RWPE2 (cell line): ENCODE measurements around the gene IGF2R.
A peak's percentile ranks its signal among the peaks of the same experiment; 100 is the strongest.

Source experiments
- ATAC-seq: fragments of 200-7000 bp; cut with Tn5 transposase; 3 replicates; pipeline ENCODE4 v1.9.1; 2021; ENCODE audit warnings: low read depth
- DNase-seq: peaks from one replicate; pipeline ENCODE4 v3.0.0-alpha.2; 2020; ENCODE audit warnings: low spot score
- H3K27ac ChIP-seq: fragments of 450-650 bp; 2 replicates; pipeline ENCODE4 v1.5.1; 2017; ENCODE audit warnings: mild to moderate bottlenecking; ENCODE audit not compliant: poor library complexity, severe bottlenecking
- H3K27me3 ChIP-seq: fragments of 250-450 bp; sonication (Bioruptor Pico); 2 replicates; pipeline ENCODE4 v1.5.1; 2021; ENCODE audit warnings: mild to moderate bottlenecking, moderate library complexity; ENCODE audit not compliant: insufficient read depth, poor library complexity, severe bottlenecking
- H3K36me3 ChIP-seq: fragments of 250-450 bp; sonication (Bioruptor Pico); 2 replicates; pipeline ENCODE4 v1.5.1; 2020; ENCODE audit warnings: low read depth, mild to moderate bottlenecking, moderate library complexity
- H3K4me1 ChIP-seq: fragments of 250-450 bp; sonication (Bioruptor Pico); 2 replicates; pipeline ENCODE4 v1.5.1; 2021; ENCODE audit warnings: mild to moderate bottlenecking, moderate library complexity; ENCODE audit not compliant: insufficient read depth, poor library complexity, severe bottlenecking
- H3K4me3 ChIP-seq: fragments of 250-450 bp; sonication (Bioruptor Pico); 2 replicates; pipeline ENCODE4 v1.5.1; 2021; ENCODE audit warnings: mild to moderate bottlenecking, moderate library complexity; ENCODE audit not compliant: severe bottlenecking
- H3K9me3 ChIP-seq: fragments of 250-450 bp; sonication (Bioruptor Pico); 2 replicates; pipeline ENCODE4 v1.5.1; 2021; ENCODE audit warnings: mild to moderate bottlenecking, moderate library complexity; ENCODE audit not compliant: severe bottlenecking
- TF ChIP-seq, protein P1 (sequence below): fragments of 450-650 bp; IDR thresholded peaks from one replicate; pipeline ENCODE4 v1.5.1; 2017; ENCODE audit warnings: mild to moderate bottlenecking, moderate library complexity; ENCODE audit not compliant: poor library complexity, severe bottlenecking

IGF2R gene

DNA sequence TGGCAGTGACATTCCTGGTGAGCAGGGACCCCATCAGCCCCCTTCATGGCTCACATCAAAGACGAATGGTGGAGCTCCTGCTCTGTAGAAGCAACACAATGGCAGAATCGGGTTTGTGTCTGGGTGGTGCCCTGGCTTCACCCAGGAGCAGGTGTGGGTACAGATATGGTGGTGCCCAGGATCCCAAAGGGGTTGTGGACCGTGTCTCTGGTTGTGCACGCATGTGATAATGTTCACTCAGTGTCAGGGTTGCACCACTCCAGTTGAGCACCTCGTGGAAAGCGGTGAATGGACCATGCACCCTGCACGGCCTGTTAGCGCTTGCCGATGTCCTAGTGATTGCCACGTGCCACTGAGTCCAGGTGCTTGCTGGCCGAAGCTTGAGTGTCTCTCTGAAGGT is 63.0 kb downstream of the IGF2R start:
- Histone ChIP-seq H3K27me3 (no peaks in the 10 kb centered on the region), H3K4me3 (no peak overlapping the region), H3K4me1 (peaks cover 31% of the 10 kb centered on the region), H3K27ac (no peak overlapping the region), H3K36me3 (peaks cover 64% of the 10 kb centered on the region), H3K9me3 (no peaks in the 10 kb centered on the region)
- no peak for ATAC-seq
- TF ChIP-seq, protein P1, sequence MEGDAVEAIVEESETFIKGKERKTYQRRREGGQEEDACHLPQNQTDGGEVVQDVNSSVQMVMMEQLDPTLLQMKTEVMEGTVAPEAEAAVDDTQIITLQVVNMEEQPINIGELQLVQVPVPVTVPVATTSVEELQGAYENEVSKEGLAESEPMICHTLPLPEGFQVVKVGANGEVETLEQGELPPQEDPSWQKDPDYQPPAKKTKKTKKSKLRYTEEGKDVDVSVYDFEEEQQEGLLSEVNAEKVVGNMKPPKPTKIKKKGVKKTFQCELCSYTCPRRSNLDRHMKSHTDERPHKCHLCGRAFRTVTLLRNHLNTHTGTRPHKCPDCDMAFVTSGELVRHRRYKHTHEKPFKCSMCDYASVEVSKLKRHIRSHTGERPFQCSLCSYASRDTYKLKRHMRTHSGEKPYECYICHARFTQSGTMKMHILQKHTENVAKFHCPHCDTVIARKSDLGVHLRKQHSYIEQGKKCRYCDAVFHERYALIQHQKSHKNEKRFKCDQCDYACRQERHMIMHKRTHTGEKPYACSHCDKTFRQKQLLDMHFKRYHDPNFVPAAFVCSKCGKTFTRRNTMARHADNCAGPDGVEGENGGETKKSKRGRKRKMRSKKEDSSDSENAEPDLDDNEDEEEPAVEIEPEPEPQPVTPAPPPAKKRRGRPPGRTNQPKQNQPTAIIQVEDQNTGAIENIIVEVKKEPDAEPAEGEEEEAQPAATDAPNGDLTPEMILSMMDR = no peak
- DNase-seq = no peak

DNA sequence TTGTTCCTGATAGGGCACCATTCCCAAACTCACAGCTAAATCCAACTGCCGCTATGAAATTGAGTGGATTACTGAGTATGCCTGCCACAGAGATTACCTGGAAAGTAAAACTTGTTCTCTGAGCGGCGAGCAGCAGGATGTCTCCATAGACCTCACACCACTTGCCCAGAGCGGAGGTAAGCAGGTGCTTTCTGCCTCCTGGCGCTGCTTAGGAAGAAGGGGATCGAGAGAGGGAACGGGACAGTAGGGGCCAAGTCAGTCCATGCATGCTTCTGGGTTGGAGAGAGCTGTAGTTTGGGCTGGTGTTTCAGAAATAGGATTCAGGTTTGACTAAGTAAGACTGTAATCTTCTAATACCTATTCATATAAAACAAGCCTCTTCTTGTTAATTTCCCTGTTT is 63.7 kb downstream of the IGF2R start:
- no peak overlapping the region for H3K4me3 ChIP-seq
- TF ChIP-seq, protein P1 = no peak
- DNase-seq (no peak), ATAC-seq (no peak)
- no peaks in the 10 kb centered on the region for H3K9me3 ChIP-seq
- H3K27me3 ChIP-seq = no peaks in the 10 kb centered on the region
- no peak overlapping the region for H3K27ac ChIP-seq
- peaks cover 57% of the 10 kb centered on the region for H3K36me3 ChIP-seq
- H3K4me1 ChIP-seq = peaks cover 37% of the 10 kb centered on the region

DNA sequence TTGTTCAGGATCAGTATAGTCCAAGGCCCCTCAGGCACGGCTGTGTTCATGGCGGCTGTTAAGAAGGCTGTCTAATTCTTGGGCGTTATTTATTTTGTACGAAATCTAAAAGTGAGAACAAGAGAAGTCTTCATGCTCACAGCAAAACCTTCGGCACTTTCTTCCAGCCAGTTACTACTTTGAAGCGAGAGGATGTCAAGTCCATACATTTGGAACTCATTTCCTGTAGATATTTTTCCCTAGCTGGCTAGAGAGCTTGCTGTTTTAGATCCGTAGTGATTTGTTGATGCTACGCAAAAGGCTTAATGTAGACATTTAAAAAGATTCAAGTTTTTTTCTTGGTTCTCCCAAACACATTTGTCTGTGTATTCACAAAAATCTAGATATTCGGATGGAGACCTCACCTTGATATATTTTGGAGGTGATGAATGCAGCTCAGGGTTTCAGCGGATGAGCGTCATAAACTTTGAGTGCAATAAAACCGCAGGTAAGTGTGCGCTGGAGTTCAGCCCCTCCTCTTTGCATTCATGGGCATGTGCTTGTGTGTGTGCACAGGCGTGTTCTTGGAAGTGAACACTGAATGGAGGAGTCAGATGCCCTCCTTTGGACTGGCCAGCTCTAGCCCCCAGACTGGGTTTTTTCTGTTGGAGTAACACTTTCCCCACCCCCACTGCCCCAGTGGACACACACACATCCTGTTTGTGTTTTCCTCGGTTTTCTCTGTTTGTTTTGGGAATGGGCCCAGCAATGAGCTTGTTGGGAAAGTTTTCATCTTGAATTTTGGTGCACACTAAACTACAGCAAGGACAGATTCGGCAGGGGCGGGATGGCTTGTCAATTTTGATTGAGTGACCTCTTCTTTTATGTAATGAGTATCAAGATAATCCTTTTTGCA is 65.4 kb downstream of the IGF2R start:
- ATAC-seq (no peak), DNase-seq (no peak)
- H3K36me3 ChIP-seq = peaks cover 51% of the 10 kb centered on the region
- no peak overlapping the region for H3K4me3 ChIP-seq
- H3K27ac ChIP-seq = peak overlapping the region; percentile 93
- TF ChIP-seq, protein P1 = no peak
- H3K9me3 ChIP-seq = no peaks in the 10 kb centered on the region
- no peaks in the 10 kb centered on the region for H3K27me3 ChIP-seq
- peaks cover 36% of the 10 kb centered on the region for H3K4me1 ChIP-seq

DNA sequence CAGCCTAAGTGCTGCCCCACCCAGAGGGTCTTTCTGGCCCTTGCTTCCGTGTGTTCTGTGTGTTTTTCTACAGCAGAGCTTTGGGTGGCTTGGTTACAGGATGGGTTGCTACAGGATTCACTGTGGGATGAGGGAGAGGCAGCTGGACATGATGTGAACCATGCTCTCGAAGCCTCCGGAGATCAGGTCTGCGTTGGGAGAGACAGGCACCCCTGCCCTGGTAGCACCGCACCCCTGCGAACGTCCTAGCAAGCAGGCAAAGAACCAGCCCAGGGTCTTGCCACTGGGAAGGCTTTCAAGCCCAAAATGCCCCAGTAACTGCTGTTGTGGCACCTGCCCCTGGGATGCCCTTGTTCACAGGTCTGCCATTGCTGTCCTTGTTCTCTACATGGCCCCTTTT is 66.4 kb downstream of the IGF2R start:
- Histone ChIP-seq H3K27ac (peak overlapping the region; percentile 93), H3K4me3 (no peak overlapping the region), H3K4me1 (peaks cover 26% of the 10 kb centered on the region), H3K36me3 (peaks cover 53% of the 10 kb centered on the region), H3K9me3 (no peaks in the 10 kb centered on the region), H3K27me3 (no peaks in the 10 kb centered on the region)
- no peak for DNase-seq
- no peak for ATAC-seq
- TF ChIP-seq, protein P1 = no peak

DNA sequence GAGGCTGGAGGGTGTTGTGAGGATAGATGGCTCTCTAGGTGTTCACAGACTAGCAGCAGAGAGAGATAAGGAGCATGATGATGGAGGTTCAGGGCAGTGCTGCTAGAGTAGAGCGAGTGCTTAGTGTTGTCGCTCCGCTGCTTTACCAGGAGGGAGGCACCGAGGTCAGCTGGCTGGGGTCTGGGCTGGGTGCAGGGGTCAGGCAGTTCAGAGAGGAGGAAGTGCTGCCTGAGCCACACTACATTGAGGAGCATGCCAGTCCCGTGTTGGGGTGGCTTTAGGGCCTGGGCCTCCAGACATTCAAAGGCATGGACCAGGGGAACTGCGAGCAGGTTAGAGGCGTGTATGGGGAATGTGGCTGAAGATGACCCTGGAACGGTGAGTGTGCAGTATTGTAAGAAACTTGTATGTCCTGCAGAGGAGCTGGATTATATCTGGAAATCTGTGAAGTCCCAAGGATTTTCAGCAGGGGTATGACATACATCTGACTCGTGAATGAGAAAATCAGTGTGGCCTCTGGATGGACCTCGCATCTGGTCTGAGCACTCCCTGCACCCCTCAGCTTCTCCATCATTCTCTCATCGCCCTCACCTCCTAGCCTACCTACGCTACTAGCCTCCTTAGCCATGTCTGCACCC is 66.9 kb downstream of the IGF2R start:
- TF ChIP-seq, protein P1 = no peak
- Histone ChIP-seq H3K36me3 (peaks cover 55% of the 10 kb centered on the region), H3K4me1 (peaks cover 23% of the 10 kb centered on the region), H3K4me3 (no peak overlapping the region), H3K9me3 (no peaks in the 10 kb centered on the region), H3K27me3 (no peaks in the 10 kb centered on the region), H3K27ac (peak overlapping the region; percentile 93)
- no peak for ATAC-seq
- DNase-seq = no peak
